NCI-H82 (cell line): ENCODE results near the gene STH.

ENCODE experiments used
- DNase-seq: peaks from one replicate; lab custom pipeline; 2025; lab: John Stamatoyannopoulos, UW

Gene STH

GRCh38 chr17:46027976-46028325, 28.9 kb downstream of the STH start:
- DNase-seq: no peak

GRCh38 chr17:46028374-46028773, 29.3 kb downstream of the STH start:
- no peak for DNase-seq

GRCh38 chr17:46028981-46029565, 30.0 kb downstream of the STH start:
- no peak for DNase-seq

- no peak for DNase-seq
Observed at GRCh38 chr17:46029627-46030026, 30.6 kb downstream of the STH start.

GRCh38 chr17:46030752-46031151, 31.7 kb downstream of the STH start:
- DNase-seq: no peak

GRCh38 chr17:46031440-46031839, 32.4 kb downstream of the STH start:
- DNase-seq: no peak

GRCh38 chr17:46031920-46032319, 32.9 kb downstream of the STH start:
- no peak for DNase-seq

- DNase-seq: no peak
Observed at GRCh38 chr17:46032909-46033308, 33.9 kb downstream of the STH start.

GRCh38 chr17:46033392-46033791, 34.3 kb downstream of the STH start:
- no peak for DNase-seq

- DNase-seq: no peak
Observed at GRCh38 chr17:46035112-46035818, 36.2 kb downstream of the STH start.

GRCh38 chr17:46036491-46036890, 37.4 kb downstream of the STH start:
- DNase-seq: no peak

- DNase-seq: no peak
Observed at GRCh38 chr17:46037722-46038255, 38.7 kb downstream of the STH start.

- DNase-seq: no peak
Observed at GRCh38 chr17:46038414-46038813, 39.4 kb downstream of the STH start.

GRCh38 chr17:46038937-46039336, 39.9 kb downstream of the STH start:
- DNase-seq: no peak

- no peak for DNase-seq
Observed at GRCh38 chr17:46039592-46040186, 40.6 kb downstream of the STH start.

- DNase-seq: no peak
Observed at GRCh38 chr17:46042246-46042645, 43.2 kb downstream of the STH start.

GRCh38 chr17:46042925-46043324, 43.9 kb downstream of the STH start:
- no peak for DNase-seq

- DNase-seq: no peak
Observed at GRCh38 chr17:46043606-46044005, 44.6 kb downstream of the STH start.

- DNase-seq: peak; percentile 96
Observed at GRCh38 chr17:46044286-46044928, 45.4 kb downstream of the STH start.

GRCh38 chr17:46044989-46045388, 45.9 kb downstream of the STH start:
- no peak for DNase-seq

- DNase-seq: no peak
Observed at GRCh38 chr17:46045639-46046038, 46.6 kb downstream of the STH start.

- DNase-seq: no peak
Observed at GRCh38 chr17:46046957-46047356, 47.9 kb downstream of the STH start.

- DNase-seq: no peak
Observed at GRCh38 chr17:46047398-46047797, 48.3 kb downstream of the STH start.
